Naive thymus-derived CD4-positive, alpha-beta T cell (primary cell): ENCODE data around the gene SIK3. TPM values are rescaled to one million over a fixed set of nuclear protein-coding genes. Genes with fewer than 3 reads are reported as not detected.

Experiments
- ATAC-seq: fragments of 150-1000 bp; cut with Tn5 transposase; 2 replicates; pipeline ENCODE4 v1.10.0; 2021; ENCODE audit warnings: mild to moderate bottlenecking, moderate library complexity
- CTCF ChIA-PET: fragments of 350-600 bp; sonication (Branson Sonifier 250); formaldehyde crosslinking; loops from one replicate; lab custom pipeline; 2021; ENCODE audit warnings: antibody characterized with exemption; lab: Charles Lee
- POLR2A ChIA-PET: fragments of 350-600 bp; sonication (Branson Sonifier 250); formaldehyde crosslinking; loops from one replicate; lab custom pipeline; 2021; ENCODE audit warnings: antibody characterized with exemption, inconsistent platforms; lab: Charles Lee
- DNase-seq, 9 donors: peaks; one replicate each; pipeline versions ENCODE4 v3.0.0 to v3.0.0-alpha.2; 2020 to 2022; ENCODE audit warnings: mixed read lengths in 1 of 9
- H3K27ac ChIP-seq: one replicate; pipeline ENCODE4 v1.7.0; 2013; ENCODE audit warnings: mild to moderate bottlenecking, low read depth, low read length, moderate library complexity
- H3K27me3 ChIP-seq, 2 donors: one replicate each; pipeline ENCODE4 v1.7.0; 2013; ENCODE audit warnings: low read length in 2 of 2, mild to moderate bottlenecking in 2 of 2, moderate library complexity in 2 of 2; ENCODE audit not compliant: control insufficient read depth in 2 of 2, insufficient read depth in 2 of 2
- H3K36me3 ChIP-seq, 3 experiments: 1 replicate in 2 of 3; 2 replicates in 1 of 3; pipeline ENCODE4 v1.7.0; 2013; ENCODE audit warnings: low read length in 3 of 3, mild to moderate bottlenecking in 3 of 3, moderate library complexity in 1 of 3; ENCODE audit not compliant: insufficient read depth in 3 of 3, control insufficient read depth in 2 of 3
- H3K4me1 ChIP-seq, 2 donors: one replicate each; pipeline ENCODE4 v1.7.0; 2013; ENCODE audit warnings: low read length in 2 of 2, mild to moderate bottlenecking in 2 of 2, moderate library complexity in 1 of 2; ENCODE audit not compliant: control insufficient read depth in 2 of 2, insufficient read depth in 2 of 2
- H3K4me3 ChIP-seq: 2 replicates; pipeline ENCODE4 v1.7.0; 2013; ENCODE audit warnings: mild to moderate bottlenecking, low read length
- H3K9me3 ChIP-seq, 3 experiments: 1 replicate in 2 of 3; 2 replicates in 1 of 3; pipeline ENCODE4 v1.7.0; 2013; ENCODE audit warnings: low read length in 3 of 3; ENCODE audit not compliant: control insufficient read depth in 2 of 3
- H3K27ac Mint-ChIP-seq, 9 donors: one replicate each; pipeline ENCODE4 v1.8.0; 2020 to 2022; ENCODE audit warnings: mixed read lengths in 9 of 9, mild to moderate bottlenecking in 8 of 9, moderate library complexity in 5 of 9, inconsistent platforms in 2 of 9
- H3K27me3 Mint-ChIP-seq, 5 donors: one replicate each; pipeline ENCODE4 v1.8.0; 2021 to 2022; ENCODE audit warnings: mixed read lengths in 5 of 5, mild to moderate bottlenecking in 1 of 5
- H3K36me3 Mint-ChIP-seq, 5 donors: one replicate each; pipeline ENCODE4 v1.8.0; 2020 to 2022; ENCODE audit warnings: mixed read lengths in 5 of 5, mild to moderate bottlenecking in 3 of 5, inconsistent platforms in 1 of 5
- H3K4me1 Mint-ChIP-seq, 7 donors: one replicate each; pipeline ENCODE4 v1.8.0; 2020 to 2022; ENCODE audit warnings: mixed read lengths in 7 of 7, mild to moderate bottlenecking in 3 of 7, inconsistent platforms in 1 of 7
- H3K4me3 Mint-ChIP-seq, 10 donors: one replicate each; pipeline ENCODE4 v1.8.0; 2020 to 2022; ENCODE audit warnings: mild to moderate bottlenecking in 10 of 10, mixed read lengths in 10 of 10, moderate library complexity in 6 of 10, inconsistent platforms in 2 of 10
- H3K9me3 Mint-ChIP-seq, 11 donors: one replicate each; pipeline ENCODE4 v1.8.0; 2020 to 2022; ENCODE audit warnings: mixed read lengths in 11 of 11, mild to moderate bottlenecking in 4 of 11, inconsistent platforms in 1 of 11, moderate library complexity in 1 of 11
- intact Hi-C, 2 donors: fragments of 100-400 bp; cut with micrococcal nuclease; formaldehyde crosslinking; loops; one replicate each; pipeline ENCODE4 v1.15.1; 2023
- polyA plus RNA-seq, 2 donors: library from polyadenylated mRNA; unstranded; fragments of 300-500 nt; fragmentation: Illumina TruSeq; gene quantifications; one replicate each; pipeline ENCODE4 v1.2.3, GENCODE V29; 2021
- total RNA-seq, 6 experiments: library from RNA in 5 of 6; stranded (reverse) in 5 of 6; gene quantifications; 1 replicate in 5 of 6; 2 replicates in 1 of 6; pipeline ENCODE4 v1.2.3 and lab custom pipeline; 2021 to 2026

Gene SIK3
- total and polyA plus RNA-seq, 7 experiments from 2014 or later: 13.3 to 85.2 (median 64.4) TPM

- Mint-ChIP-seq H3K4me1 (no peaks in the 10 kb centered on the region), H3K4me3 (no peak overlapping the region), H3K27ac (no peak overlapping the region), H3K9me3 (no peaks in the 10 kb centered on the region), H3K27me3 (no peaks in the 10 kb centered on the region), H3K36me3 (no peaks in the 10 kb centered on the region)
- Histone ChIP-seq H3K4me3 (no peak overlapping the region), H3K27me3 (no peaks in the 10 kb centered on the region), H3K36me3 (no peaks in the 10 kb centered on the region), H3K4me1 (no peaks in the 10 kb centered on the region), H3K27ac (no peak overlapping the region), H3K9me3 (no peaks in the 10 kb centered on the region)
- intact Hi-C loops: no loop called here
- ATAC-seq: no peak
- ChIA-PET CTCF (no interaction called here), POLR2A (no interaction called here)
- no peak for DNase-seq
Measured at GRCh38 chr11:116825854-116826750, 272.1 kb downstream of the SIK3 start.

- Mint-ChIP-seq H3K9me3 (no peaks in the 10 kb centered on the region), H3K27me3 (no peaks in the 10 kb centered on the region), H3K36me3 (no peaks in the 10 kb centered on the region), H3K27ac (no peak overlapping the region), H3K4me3 (no peak overlapping the region), H3K4me1 (no peaks in the 10 kb centered on the region)
- intact Hi-C loops: no loop called here
- no peaks in the 10 kb centered on the region for H3K9me3 ChIP-seq
- no peaks in the 10 kb centered on the region for H3K27me3 ChIP-seq
- no peak for DNase-seq
- no peak overlapping the region for H3K4me3 ChIP-seq
- H3K27ac ChIP-seq: no peak overlapping the region
- H3K36me3 ChIP-seq: no peaks in the 10 kb centered on the region
- POLR2A ChIA-PET: no interaction called here
- H3K4me1 ChIP-seq: no peaks in the 10 kb centered on the region
- ATAC-seq: no peak
- CTCF ChIA-PET: interaction anchor here (0.6 kb wide), 1 partner anchor 192 kb away, joined by 3 read pairs; no protein-coding TSS in a partner anchor
Measured at GRCh38 chr11:116825434-116825833, 272.8 kb downstream of the SIK3 start.

- no peaks in the 10 kb centered on the region for H3K27me3 Mint-ChIP-seq
- POLR2A ChIA-PET: no interaction called here
Measured at GRCh38 chr11:116823031-116823843, 275.0 kb downstream of the SIK3 start, which contains the start of gene APOA4. TSS of gene APOA4 (minus strand) at chr11:116823304. CDS start at chr11:116823191, 113 bp downstream.

GRCh38 chr11:116822575-116822974, 275.7 kb downstream of the SIK3 start:
- DNase-seq: no peak

More at GRCh38 chr11:116823031-116823843, 275.0 kb downstream of the SIK3 start, which contains the start of gene APOA4:
- Histone ChIP-seq H3K27ac (no peak within 1 kb of the TSS), H3K4me3 (no peak within 1 kb of the TSS), H3K4me1 (no peaks in the 10 kb centered on the region), H3K27me3 (no peaks in the 10 kb centered on the region), H3K9me3 (no peaks in the 10 kb centered on the region), H3K36me3 (no peaks in the 10 kb centered on the region)
- H3K9me3 Mint-ChIP-seq: no peaks in the 10 kb centered on the region
- no peaks in the 10 kb centered on the region for H3K4me1 Mint-ChIP-seq
- DNase-seq: no peak
- no peak within 1 kb of the TSS for H3K27ac Mint-ChIP-seq
- no peak for ATAC-seq
- H3K36me3 Mint-ChIP-seq: no peaks in the 10 kb centered on the region
- no peak within 1 kb of the TSS for H3K4me3 Mint-ChIP-seq
- CTCF ChIA-PET: no interaction called here
- intact Hi-C loops: no loop called here

GRCh38 chr11:116821050-116821918, 276.9 kb downstream of the SIK3 start:
- Histone ChIP-seq H3K4me3 (no peak overlapping the region), H3K4me1 (no peaks in the 10 kb centered on the region), H3K36me3 (no peaks in the 10 kb centered on the region), H3K27me3 (no peaks in the 10 kb centered on the region), H3K9me3 (no peaks in the 10 kb centered on the region), H3K27ac (no peak overlapping the region)
- intact Hi-C loops: no loop called here
- H3K4me1 Mint-ChIP-seq: no peaks in the 10 kb centered on the region
- DNase-seq: no peak
- CTCF ChIA-PET: interaction anchor here (0.5 to 1.2 kb wide), 4 partner anchors 10 to 38 kb away, joined by 3 to 4 read pairs (median 3); partner anchors contain the start of gene APOA5
- H3K36me3 Mint-ChIP-seq: no peaks in the 10 kb centered on the region
- POLR2A ChIA-PET: interaction anchor here (0.9 kb wide), 1 partner anchor 127 kb away, joined by 3 read pairs; no protein-coding TSS in a partner anchor
- no peak overlapping the region for H3K4me3 Mint-ChIP-seq
- peak overlapping the region in 1 of 9 donors; percentile 59 for H3K27ac Mint-ChIP-seq
- H3K9me3 Mint-ChIP-seq: no peaks in the 10 kb centered on the region
- peaks cover 0 to 4% (median 0%) of the 10 kb centered on the region in 5 donors for H3K27me3 Mint-ChIP-seq
- ATAC-seq: no peak

More at GRCh38 chr11:116822575-116822974, 275.7 kb downstream of the SIK3 start:
- CTCF ChIA-PET: no interaction called here
- no peak overlapping the region for H3K27ac Mint-ChIP-seq
- no peaks in the 10 kb centered on the region for H3K9me3 ChIP-seq
- no peak overlapping the region for H3K4me3 Mint-ChIP-seq
- intact Hi-C loops: no loop called here
- H3K36me3 Mint-ChIP-seq: no peaks in the 10 kb centered on the region
- no peaks in the 10 kb centered on the region for H3K9me3 Mint-ChIP-seq
- H3K4me3 ChIP-seq: no peak overlapping the region
- H3K27me3 Mint-ChIP-seq: no peaks in the 10 kb centered on the region
- no peaks in the 10 kb centered on the region for H3K4me1 Mint-ChIP-seq
- no peak for ATAC-seq
- no peaks in the 10 kb centered on the region for H3K36me3 ChIP-seq
- H3K4me1 ChIP-seq: no peaks in the 10 kb centered on the region
- POLR2A ChIA-PET: no interaction called here
- no peak overlapping the region for H3K27ac ChIP-seq
- H3K27me3 ChIP-seq: no peaks in the 10 kb centered on the region

GRCh38 chr11:116819049-116819448, 279.2 kb downstream of the SIK3 start:
- Histone ChIP-seq H3K27me3 (no peaks in the 10 kb centered on the region), H3K4me1 (no peaks in the 10 kb centered on the region), H3K4me3 (no peak overlapping the region), H3K36me3 (no peaks in the 10 kb centered on the region), H3K9me3 (no peaks in the 10 kb centered on the region), H3K27ac (no peak overlapping the region)
- peaks cover 0 to 8% (median 0%) of the 10 kb centered on the region in 5 donors for H3K27me3 Mint-ChIP-seq
- H3K4me1 Mint-ChIP-seq: no peaks in the 10 kb centered on the region
- no peak overlapping the region for H3K4me3 Mint-ChIP-seq
- H3K36me3 Mint-ChIP-seq: no peaks in the 10 kb centered on the region
- CTCF ChIA-PET: no interaction called here
- ATAC-seq: no peak
- intact Hi-C loops: no loop called here
- POLR2A ChIA-PET: no interaction called here
- H3K9me3 Mint-ChIP-seq: no peaks in the 10 kb centered on the region
- H3K27ac Mint-ChIP-seq: no peak overlapping the region
- no peak for DNase-seq
